H54 (cell line): Measurements from ENCODE around the gene FRS3.

Source experiments
- DNase-seq: peaks from one replicate; pipeline ENCODE4 v3.0.0; 2011; ENCODE audit warnings: low spot score, mixed read lengths; ENCODE audit not compliant: insufficient read length
- FAIRE-seq: peaks from 3 replicates; lab custom pipeline; 2011; peaks lifted over from hg19 to GRCh38; lab: Jason Lieb, UNC
- POLR2A ChIP-seq: IDR thresholded peaks from 2 replicates; pipeline ENCODE4 v1.6.1; 2011; ENCODE audit warnings: low read depth, mild to moderate bottlenecking, low read length

FRS3 gene

DNA sequence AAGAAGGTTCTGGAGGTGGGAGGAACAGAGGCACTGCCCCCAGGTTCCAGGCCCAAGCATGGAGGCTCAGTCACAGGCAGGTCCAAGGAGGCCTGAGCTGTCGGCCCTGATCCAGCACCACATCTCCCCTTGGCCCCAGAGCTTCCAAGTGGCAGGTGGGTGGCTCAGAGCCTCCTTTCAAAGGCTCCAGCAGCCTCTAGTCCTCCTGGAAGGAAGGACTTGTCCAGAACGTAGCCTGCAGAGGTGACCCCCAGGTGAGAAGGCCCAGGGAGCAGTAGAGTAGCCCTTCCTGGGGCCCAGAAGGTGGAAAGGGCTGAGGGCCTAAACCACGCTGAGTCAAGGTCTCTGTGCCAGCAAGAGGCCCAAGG is 52.0 kb downstream of the FRS3 start:
- no peak for DNase-seq
- TF ChIP-seq POLR2A = no peak
- FAIRE-seq = no peak

DNA sequence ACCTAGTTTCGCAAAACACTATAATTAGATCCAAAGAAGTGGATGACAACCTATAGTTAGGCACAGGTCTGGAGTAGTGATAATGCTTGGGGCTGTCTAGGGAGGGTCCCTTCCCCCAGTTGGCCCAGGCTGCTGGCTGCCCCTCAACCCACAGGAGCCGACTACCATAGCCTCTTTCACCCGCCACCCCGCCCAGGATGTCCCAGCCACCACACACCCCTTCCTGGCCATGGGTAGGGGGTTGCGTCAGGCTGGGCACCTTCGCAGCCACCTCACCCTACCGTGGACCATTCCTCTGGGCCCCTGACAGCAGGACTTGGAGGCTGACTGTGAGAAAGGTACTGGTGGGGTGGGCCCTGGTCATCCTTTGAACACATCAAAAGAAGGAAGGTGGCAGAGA is 52.8 kb downstream of the FRS3 start:
- DNase-seq (no peak), FAIRE-seq (no peak)
- no peak for TF ChIP-seq POLR2A

DNA sequence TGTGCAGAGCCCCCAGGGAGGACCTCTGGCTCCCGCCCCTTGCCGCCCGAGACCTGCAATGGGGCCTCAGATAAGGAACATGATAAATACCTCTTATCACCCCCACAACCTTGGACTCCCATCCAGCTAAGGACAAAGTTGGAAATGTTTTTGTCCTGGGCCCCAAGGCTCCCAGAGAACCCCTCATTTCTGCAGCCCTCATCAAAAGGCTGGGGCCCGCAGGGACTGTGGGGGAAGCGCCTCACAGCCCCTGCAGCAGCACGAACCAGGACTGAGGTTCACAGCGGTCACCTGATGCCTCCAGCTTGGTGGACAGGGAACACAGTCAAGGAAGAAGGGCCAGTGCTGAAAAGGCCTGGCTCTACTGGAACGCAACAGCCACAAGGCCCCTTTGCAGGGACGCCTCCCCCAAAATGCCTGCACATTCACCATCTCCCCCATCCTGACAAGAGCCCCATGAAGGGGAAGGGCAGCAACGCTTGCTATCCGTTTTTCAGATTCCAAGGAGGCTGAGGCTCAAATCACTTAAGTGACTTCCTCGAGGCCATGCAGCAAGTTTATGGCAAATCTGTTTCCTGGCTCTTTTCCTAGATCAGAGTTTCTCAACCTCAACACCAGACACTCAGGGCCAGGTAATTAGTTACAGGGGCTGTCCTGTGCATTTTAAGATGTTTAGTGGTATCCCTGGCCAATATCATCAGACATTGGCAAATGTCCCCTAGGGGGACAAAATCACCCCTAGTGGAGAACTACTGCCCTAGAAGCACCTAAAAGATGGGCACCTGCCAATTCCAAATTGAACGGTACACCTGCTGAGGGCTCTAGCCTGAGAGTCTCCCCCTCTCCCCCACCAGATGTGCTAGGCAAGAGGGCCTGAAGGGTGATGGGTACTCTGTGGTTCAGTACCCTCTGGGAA is 54.9 kb downstream of the FRS3 start:
- no peak for TF ChIP-seq POLR2A

DNA sequence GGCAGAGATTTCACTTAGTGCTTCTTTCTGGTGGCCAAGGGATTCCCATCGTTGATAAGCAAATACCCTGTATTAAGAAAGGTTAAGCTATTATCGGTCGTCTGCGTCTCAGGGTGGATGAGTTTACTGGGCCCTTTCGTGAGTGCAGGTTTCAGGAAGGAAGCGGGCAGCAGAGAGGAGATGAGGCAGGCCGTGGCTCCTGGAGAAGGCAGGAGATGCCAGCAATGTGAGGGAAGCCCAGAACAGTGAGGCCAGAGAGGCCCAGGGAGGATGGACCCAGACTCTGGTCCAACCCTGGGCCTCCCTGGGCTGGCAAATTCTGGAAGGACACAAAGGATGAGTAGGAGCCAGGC is 55.5 kb downstream of the FRS3 start:
- DNase-seq (no peak), FAIRE-seq (no peak)
- TF ChIP-seq POLR2A = no peak

More for the DNA sequence above, 54.9 kb downstream of the FRS3 start:
- DNase-seq = no peak
- no peak for FAIRE-seq

DNA sequence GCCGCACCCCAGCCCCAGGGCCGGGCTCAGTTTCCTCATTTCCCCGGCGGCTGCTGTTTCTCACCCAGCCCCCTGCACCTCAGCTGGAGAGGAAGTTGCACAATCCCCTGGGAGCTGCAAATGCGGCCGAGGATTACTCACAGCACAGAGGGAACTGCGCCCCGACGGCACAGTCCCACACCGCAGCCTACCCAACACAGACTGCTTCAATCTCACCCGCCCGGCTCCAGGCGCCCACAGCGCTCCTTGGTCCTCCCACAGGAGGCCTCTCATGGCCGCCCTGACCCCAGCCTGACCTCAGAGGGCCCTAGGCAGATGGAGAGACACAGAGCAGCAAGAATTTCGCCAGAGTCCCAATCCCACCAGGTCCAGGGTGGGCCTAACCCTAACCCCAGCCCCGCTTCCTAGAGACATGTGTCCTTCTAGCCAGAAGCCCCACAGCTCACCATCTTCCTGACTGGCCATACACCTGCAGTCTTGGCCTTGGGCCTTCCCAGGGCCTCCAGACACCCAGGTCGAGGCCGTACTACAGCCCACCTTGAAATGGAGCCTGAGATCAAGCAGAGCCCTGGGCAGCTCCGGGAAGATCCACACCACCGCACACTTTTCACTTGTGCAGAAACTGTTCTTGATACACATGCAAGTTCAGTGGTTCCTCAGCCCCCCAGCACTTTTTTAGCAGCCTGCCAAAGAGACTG is 56.0 kb downstream of the FRS3 start:
- DNase-seq (peak; percentile 94), FAIRE-seq (no peak)

DNA sequence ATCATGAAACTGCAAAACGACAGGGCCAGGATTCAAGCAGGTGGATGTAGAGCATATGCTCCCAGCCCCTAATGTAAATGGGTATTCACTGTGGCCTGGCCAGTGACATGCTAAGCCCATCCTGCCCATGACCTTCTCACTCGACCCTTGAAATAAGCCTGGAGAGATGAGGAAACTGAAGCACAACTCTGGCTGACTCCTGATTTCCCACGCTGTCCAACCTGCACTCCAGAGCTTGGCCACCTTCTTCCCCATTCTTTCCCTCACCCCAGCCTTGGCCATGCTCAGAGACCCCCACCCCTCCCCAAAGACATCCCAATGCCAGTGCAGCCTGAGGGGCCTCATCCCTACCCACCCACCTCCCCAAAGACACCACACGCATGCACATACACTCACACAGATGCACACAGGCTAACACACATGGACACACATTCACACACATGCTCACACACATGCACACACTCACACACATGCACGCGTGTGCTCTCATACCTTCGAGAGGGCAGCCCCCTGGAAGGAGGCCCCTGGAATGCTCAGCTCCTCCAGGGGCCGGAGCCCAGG is 56.7 kb downstream of the FRS3 start:
- no peak for FAIRE-seq
- no peak for DNase-seq
- no peak for TF ChIP-seq POLR2A

More for the DNA sequence above, 56.0 kb downstream of the FRS3 start:
- no peak for TF ChIP-seq POLR2A

DNA sequence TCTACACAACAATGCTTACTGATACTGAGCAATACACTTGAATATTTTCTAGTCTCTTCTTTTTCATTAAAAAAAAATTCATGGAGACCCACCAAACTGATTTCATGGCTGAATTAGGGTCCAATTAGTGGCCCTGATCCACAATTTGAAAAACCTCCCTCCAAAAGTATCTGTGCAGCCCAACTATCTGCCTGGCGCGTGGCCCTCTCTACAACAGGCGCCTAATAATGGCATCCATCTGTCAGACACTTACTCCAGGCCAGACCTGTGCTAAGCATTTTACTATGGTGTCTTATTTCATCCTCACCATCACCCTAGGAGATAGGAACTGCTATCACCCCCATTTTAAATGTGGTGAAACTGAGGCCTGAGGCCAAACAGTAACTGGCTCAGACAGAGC is 58.3 kb downstream of the FRS3 start:
- DNase-seq = no peak
- no peak for FAIRE-seq
- no peak for TF ChIP-seq POLR2A

DNA sequence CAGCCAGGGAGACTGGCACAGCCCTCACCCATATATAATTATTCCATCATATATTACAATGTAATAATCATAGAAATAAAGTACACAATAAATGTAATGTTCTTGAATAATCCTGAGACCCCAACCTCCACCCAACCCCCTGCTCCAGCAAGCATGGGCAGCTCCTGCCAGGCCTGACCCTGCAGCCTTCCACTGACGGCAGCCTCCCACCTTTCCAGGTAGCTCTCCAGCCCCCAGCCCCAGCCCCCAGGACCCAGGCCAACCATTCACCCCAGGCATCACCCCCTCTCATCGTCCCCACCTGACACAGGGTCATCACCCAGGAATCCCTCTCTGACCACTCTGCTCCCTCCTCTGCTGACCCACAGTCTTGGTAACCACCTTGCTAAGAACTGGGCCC is 58.9 kb downstream of the FRS3 start:
- DNase-seq (no peak), FAIRE-seq (no peak)
- TF ChIP-seq POLR2A = no peak

DNA sequence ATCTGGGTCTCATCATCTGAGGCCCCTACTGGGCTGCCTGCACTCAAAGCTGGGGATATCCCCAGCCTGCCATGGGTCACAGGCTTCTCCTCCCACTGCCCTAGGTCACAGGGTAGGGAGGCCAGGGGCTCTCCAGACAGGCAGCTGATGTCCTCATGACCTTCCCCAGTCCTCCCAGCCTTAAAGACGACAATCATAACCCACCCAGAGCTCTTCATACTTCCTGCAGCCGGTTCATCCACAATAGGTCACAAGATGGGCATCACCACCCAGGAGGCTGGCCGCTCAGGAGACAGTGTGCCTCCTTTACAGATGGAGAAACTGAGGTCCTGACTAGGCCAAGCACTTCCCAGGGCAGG is 59.5 kb downstream of the FRS3 start:
- FAIRE-seq (no peak), DNase-seq (no peak)
- TF ChIP-seq POLR2A = no peak
